ENCODE measurements around the gene PBX3.

GRCh38 chr9:125948887-125949596, 201.9 kb downstream of the PBX3 start:
- no peak for TF ChIP-seq CTCF (IDR thresholded peaks at IDR 0.05; ENCODE audit: insufficient read depth, low read length, poor library complexity, severe bottlenecking)
- TF ChIP-seq EZH2phosphoT487 (conservative IDR thresholded peaks at IDR 0.05; ENCODE audit: low read length), result no peak
